GM12865 (cell line): ENCODE data around the gene AP5S1.

Source experiments
- DNase-seq: peaks from one replicate; pipeline ENCODE4 v3.0.0; 2010; ENCODE audit warnings: low read depth
- H3K4me3 ChIP-seq: 2 replicates; pipeline ENCODE4 v1.5.1; 2011; ENCODE audit warnings: mild to moderate bottlenecking, low read depth, low read length, control low read depth
- CTCF ChIP-seq: IDR thresholded peaks from 2 replicates; pipeline ENCODE4 v1.5.1; 2011; ENCODE audit warnings: low read length, control low read depth, low read depth, inconsistent platforms; ENCODE audit not compliant: insufficient read depth; ENCODE audit errors: missing control alignments

AP5S1 gene

GRCh38 chr20:3812975-3813847 is 7.1 kb upstream of the AP5S1 start:
- no peak overlapping the region for H3K4me3 ChIP-seq
- TF ChIP-seq CTCF: no peak
- DNase-seq: no peak

- no peak for DNase-seq
- no peak for TF ChIP-seq CTCF
- no peak overlapping the region for H3K4me3 ChIP-seq
Observed at GRCh38 chr20:3813848-3814581, 6.3 kb upstream of the AP5S1 start.

GRCh38 chr20:3814928-3815495 is 5.3 kb upstream of the AP5S1 start:
- H3K4me3 ChIP-seq: no peak overlapping the region
- no peak for TF ChIP-seq CTCF
- no peak for DNase-seq

- no peak for TF ChIP-seq CTCF
- DNase-seq: peak; percentile 47
- no peak overlapping the region for H3K4me3 ChIP-seq
Observed at GRCh38 chr20:3815703-3816315, 4.5 kb upstream of the AP5S1 start.

DNA sequence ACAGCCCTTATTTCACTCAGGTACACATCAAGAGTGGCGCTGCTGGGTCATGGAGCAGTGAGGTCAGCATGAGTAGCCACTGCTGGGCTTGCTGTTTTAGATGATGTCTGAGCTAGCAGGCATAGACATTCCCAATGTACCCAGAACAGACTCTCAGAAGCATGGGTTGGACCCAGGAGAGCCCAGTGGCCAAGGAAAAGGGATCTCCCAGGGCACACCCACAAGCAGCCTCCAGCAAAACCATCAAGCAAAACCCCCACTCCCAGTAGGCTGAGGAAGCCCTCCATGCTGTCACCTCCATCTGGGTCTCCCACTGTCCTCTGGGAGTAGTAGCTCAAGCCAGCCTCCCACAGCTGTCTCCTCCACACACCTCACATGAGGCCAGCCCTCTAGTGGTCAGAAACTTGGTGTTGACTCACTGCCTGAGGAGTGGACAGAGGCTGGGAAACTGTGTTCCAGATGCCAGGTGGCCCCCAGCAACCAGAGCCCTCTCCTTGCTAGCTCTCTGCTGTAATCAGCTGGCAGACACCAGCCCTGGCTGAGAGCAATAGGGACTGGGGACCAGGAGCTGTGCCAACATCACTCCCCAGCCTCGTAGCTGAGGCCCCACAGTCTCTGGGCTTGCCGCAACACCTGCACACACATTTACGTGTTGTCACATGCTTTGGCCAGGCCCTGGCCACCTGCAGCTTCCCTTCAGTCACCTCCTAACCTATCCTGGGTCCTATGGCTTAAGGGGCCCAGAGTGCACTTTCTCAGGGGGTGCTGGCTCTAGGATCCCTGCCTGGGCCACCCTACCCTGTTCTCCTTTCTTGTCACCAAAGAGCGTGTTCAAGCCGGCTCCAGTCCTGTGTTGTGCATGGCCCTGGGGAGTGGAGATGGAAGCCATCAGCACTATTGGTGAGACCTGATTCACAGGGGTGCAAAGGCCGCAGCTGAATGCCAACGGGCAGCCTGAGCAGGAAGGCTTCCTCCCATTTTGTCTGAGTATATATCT is 1.9 kb upstream of the AP5S1 start:
- DNase-seq: peak; percentile 72
- no peak overlapping the region for H3K4me3 ChIP-seq
- peak; percentile 54 for TF ChIP-seq CTCF

- TF ChIP-seq CTCF: no peak
- DNase-seq: no peak
- H3K4me3 ChIP-seq: peak overlapping the region; percentile 94
Observed at GRCh38 chr20:3819411-3820047, 818 bp upstream of the AP5S1 start.
